Measurements from ENCODE around the gene RETREG1.
"Not testable (repeated sequence)": the region's sequence is repeated elsewhere in the genome, so short reads cannot be mapped to it uniquely, and the experiment has no call there.

RETREG1 gene

GRCh38 chr5:16484081-16484480, 132.7 kb downstream of the RETREG1 start:
- POLR2A ChIA-PET: no interaction called here

GRCh38 chr5:16483361-16483760, 133.4 kb downstream of the RETREG1 start:
- TF ChIP-seq CTCF (IDR thresholded peaks at IDR 0.05; ENCODE audit: control extremely low read depth, extremely low read depth, low read depth, missing control alignments): no peak
- ChIA-PET CTCF (interaction anchor here (0.6 to 3.0 kb wide), 9 partner anchors 9 to 707 kb away, joined by 3 to 16 read pairs (median 5); no protein-coding TSS in a partner anchor), POLR2A (no interaction called here)
- no peak for DNase-seq (ENCODE audit: extremely low spot score)

More at GRCh38 chr5:16484081-16484480, 132.7 kb downstream of the RETREG1 start:
- DNase-seq (ENCODE audit: extremely low spot score): no peak
- CTCF ChIA-PET: interaction anchor here (0.6 to 3.0 kb wide), 11 partner anchors 9 to 707 kb away, joined by 3 to 16 read pairs (median 4); partner anchors contain the start of gene ZNF622
- no peak for TF ChIP-seq CTCF (IDR thresholded peaks at IDR 0.05; ENCODE audit: control extremely low read depth, extremely low read depth, low read depth, missing control alignments)

GRCh38 chr5:16482891-16483290, 133.9 kb downstream of the RETREG1 start:
- no peak for DNase-seq (ENCODE audit: extremely low spot score)
- ChIA-PET POLR2A (no interaction called here), CTCF (interaction anchor here (1.0 to 3.0 kb wide), 7 partner anchors 11 to 68 kb away, joined by 3 to 16 read pairs (median 7); no protein-coding TSS in a partner anchor)
- TF ChIP-seq CTCF (IDR thresholded peaks at IDR 0.05; ENCODE audit: control extremely low read depth, extremely low read depth, low read depth, missing control alignments): no peak

DNA sequence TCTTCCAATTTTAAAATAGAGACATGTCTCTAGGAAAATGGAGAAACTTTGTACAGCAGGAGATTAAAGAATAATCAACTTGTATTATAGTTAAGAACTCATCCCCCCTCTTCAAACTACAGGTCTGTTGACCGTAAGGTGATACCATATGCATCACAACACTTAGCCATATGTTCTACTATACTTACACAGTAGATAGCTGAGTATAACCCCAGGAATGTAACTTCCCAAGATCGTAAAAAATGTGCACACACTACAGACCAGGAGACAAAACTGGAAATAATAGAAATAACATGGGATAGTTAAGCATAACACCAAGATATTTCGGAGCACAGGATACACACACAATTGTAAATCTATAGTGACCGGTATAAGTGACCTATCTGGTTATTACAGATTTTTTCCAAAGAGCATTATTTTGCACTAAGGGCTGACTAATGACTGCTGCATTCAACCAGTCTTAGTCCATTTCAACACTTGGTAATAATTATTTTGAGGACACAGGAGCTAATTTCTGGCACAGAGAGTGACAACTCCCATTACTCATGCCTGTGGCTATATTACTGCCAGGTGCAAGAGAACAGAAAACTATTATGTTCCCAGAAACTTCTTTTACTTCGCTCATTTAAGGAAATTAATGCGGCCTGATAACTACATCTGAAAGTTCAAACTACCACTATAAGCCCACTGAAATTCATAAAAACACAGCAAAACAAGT, 135.8 kb downstream of the RETREG1 start:
- CTCF ChIA-PET: interaction anchor here (0.7 to 3.0 kb wide), 3 partner anchors 25 to 70 kb away, joined by 3 to 16 read pairs (median 5); no protein-coding TSS in a partner anchor
- DNase-seq (ENCODE audit: extremely low spot score): no peak
- no peak for TF ChIP-seq CTCF (IDR thresholded peaks at IDR 0.05; ENCODE audit: control extremely low read depth, extremely low read depth, low read depth, missing control alignments)
- POLR2A ChIA-PET: no interaction called here

- TF ChIP-seq CTCF (IDR thresholded peaks at IDR 0.05; ENCODE audit: control extremely low read depth, extremely low read depth, low read depth, missing control alignments): no peak
- ChIA-PET CTCF (interaction anchor here (1.7 kb wide), 1 partner anchor 24 kb away, joined by 5 read pairs; no protein-coding TSS in a partner anchor), POLR2A (no interaction called here)
- no peak for DNase-seq (ENCODE audit: extremely low spot score)
Measured at GRCh38 chr5:16480144-16480543, 136.7 kb downstream of the RETREG1 start.

DNA sequence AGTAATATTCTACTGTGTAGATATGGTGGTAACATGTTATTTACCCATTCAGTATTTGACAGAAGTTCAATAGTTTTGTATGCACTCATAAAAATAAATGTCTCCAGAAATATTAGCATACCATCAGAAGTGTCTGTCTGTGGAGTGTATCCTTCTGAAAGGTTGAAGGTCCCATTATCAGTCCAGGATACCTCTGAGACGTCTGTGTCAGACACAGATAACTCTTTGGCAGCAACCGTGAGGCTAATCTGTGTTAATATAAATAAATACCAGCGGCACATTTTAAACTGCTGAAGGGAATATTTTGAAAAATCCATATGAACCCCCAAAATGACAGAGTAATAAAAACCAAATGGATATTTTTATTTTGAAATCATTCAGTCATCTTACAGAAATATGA, 139.3 kb downstream of the RETREG1 start:
- TF ChIP-seq CTCF (IDR thresholded peaks at IDR 0.05; ENCODE audit: control extremely low read depth, extremely low read depth, low read depth, missing control alignments): no peak
- CTCF ChIA-PET: interaction anchor here (0.9 to 1.5 kb wide), 5 partner anchors 10 to 109 kb away, joined by 3 to 7 read pairs (median 3); no protein-coding TSS in a partner anchor
- no peak for DNase-seq (ENCODE audit: extremely low spot score)
- POLR2A ChIA-PET: no interaction called here

DNA sequence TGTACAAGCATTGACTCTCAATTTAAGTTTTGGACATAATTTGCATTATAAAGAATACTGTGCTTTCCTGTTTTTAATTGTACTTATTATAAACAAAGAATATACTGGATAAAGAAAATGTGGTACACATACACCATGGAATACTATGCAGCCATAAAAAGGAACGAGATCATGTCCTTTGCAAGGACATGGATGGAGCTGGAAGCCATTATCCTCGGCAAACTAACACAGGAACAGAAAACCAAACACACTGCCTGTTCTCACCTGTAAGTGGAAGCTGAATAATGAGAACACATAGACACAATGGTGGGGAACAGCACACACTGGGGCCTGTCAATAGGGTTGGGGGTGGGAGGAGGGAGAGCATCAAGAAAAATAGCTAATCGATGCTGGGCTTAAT, 140.4 kb downstream of the RETREG1 start:
- POLR2A ChIA-PET; DNase-seq (ENCODE audit: extremely low spot score): not testable (repeated sequence)
- CTCF ChIA-PET: interaction anchor here (0.7 to 1.2 kb wide), 3 partner anchors 9 to 72 kb away, joined by 3 read pairs; no protein-coding TSS in a partner anchor
